Lung (tissue), 12 donors: ENCODE results near the gene SLC45A3. TPM values are rescaled to one million over a fixed set of nuclear protein-coding genes. Genes with fewer than 3 reads are reported as not detected.

ENCODE experiments used
- ATAC-seq: fragments of 200-7000 bp; cut with Tn5 transposase; one replicate; pipeline ENCODE4 v1.9.1; 2020; ENCODE audit warnings: moderate number of reproducible peaks; ENCODE audit not compliant: insufficient read depth, low FRiP score
- DNase-seq, 3 donors: peaks; one replicate each; pipeline ENCODE4 v3.0.0-alpha.2; 2013 to 2017
- H3K27ac ChIP-seq, 2 donors: one replicate each; pipeline ENCODE4 v1.5.1; 2013; ENCODE audit warnings: mild to moderate bottlenecking in 2 of 2, moderate library complexity in 2 of 2, control low read depth in 1 of 2, inconsistent platforms in 1 of 2, low read depth in 1 of 2, low read length in 1 of 2
- H3K27me3 ChIP-seq, 3 donors: one replicate each; pipeline ENCODE4 v1.5.1; 2013; ENCODE audit warnings: low read length in 2 of 3; ENCODE audit not compliant: control insufficient read depth in 3 of 3, insufficient read depth in 3 of 3
- H3K36me3 ChIP-seq, 4 donors: one replicate each; pipeline ENCODE4 v1.5.1; 2013; ENCODE audit warnings: low read length in 4 of 4, mild to moderate bottlenecking in 1 of 4, moderate library complexity in 1 of 4; ENCODE audit not compliant: control insufficient read depth in 4 of 4, insufficient read depth in 4 of 4
- H3K4me1 ChIP-seq, 5 donors: one replicate each; pipeline ENCODE4 v1.5.1; 2013; ENCODE audit warnings: low read length in 5 of 5, mild to moderate bottlenecking in 2 of 5, moderate library complexity in 1 of 5; ENCODE audit not compliant: control insufficient read depth in 5 of 5, insufficient read depth in 5 of 5
- H3K4me3 ChIP-seq: one replicate; pipeline ENCODE4 v1.5.1; 2013; ENCODE audit warnings: mild to moderate bottlenecking, control low read depth, moderate library complexity
- H3K9ac ChIP-seq, 2 donors: one replicate each; pipeline ENCODE4 v1.5.1; 2013; ENCODE audit warnings: low read length in 2 of 2, control low read depth in 1 of 2; ENCODE audit not compliant: insufficient read depth in 1 of 2
- H3K9me3 ChIP-seq, 4 donors: one replicate each; pipeline ENCODE4 v1.5.1; 2013; ENCODE audit warnings: low read length in 3 of 4, mild to moderate bottlenecking in 1 of 4, moderate library complexity in 1 of 4; ENCODE audit not compliant: control insufficient read depth in 4 of 4, insufficient read depth in 3 of 4
- CTCF ChIP-seq: IDR thresholded peaks from 2 replicates; pipeline ENCODE4 v1.5.1; 2012; ENCODE audit warnings: mild to moderate bottlenecking; ENCODE audit errors: control extremely low read depth, extremely low read depth
- WGBS, 2 donors: extraction: QIAGEN DNeasy Blood & Tissue Kit; methylation state at CpG; one replicate each; pipeline ENCODE4 v1.1.7; 2013; 5-methylcytosine and 5-hydroxymethylcytosine counted together
- polyA plus RNA-seq, 2 donors: library from polyadenylated mRNA; stranded (reverse); fragments of 200-250 nt; gene quantifications; one replicate each; pipeline ENCODE4 v1.2.1, GENCODE V29; 2013
- total RNA-seq, 2 donors: library from RNA; depleted of rRNA in 1 of 2; stranded (reverse); fragments of >200 nt in 1 of 2; gene quantifications; one replicate each; pipeline ENCODE4 v1.2.1, GENCODE V29; 2014 to 2021
- donor health status: control.
- donor health status: control.
- donor health status: Bipolar disorder and iron deficiency.
- donor health status: healthy.
- donor health status: DM: yes; HTN: yes; CAD: no.

Gene SLC45A3
- total and polyA plus RNA-seq, 4 donors = 2.1 to 8.6 (median 3.9) TPM

GRCh38 chr1:205626216-205626615 is 54.1 kb downstream of the SLC45A3 start:
- H3K4me3 ChIP-seq = no peak overlapping the region
- no peak overlapping the region for H3K9ac ChIP-seq
- H3K9me3 ChIP-seq = no peaks in the 10 kb centered on the region
- 41 to 68% methylated on average over 3 of the region's 3 CpGs for WGBS, 2 donors
- DNase-seq (no peak), ATAC-seq (no peak)
- peaks cover 2 to 11% (median 8%) of the 10 kb centered on the region in 4 donors for H3K36me3 ChIP-seq
- no peak for TF ChIP-seq CTCF
- no peaks in the 10 kb centered on the region for H3K27me3 ChIP-seq
- peaks cover 0 to 14% (median 5%) of the 10 kb centered on the region in 5 donors for H3K4me1 ChIP-seq
- H3K27ac ChIP-seq = no peak overlapping the region

- WGBS, 2 donors = 84 to 87% methylated on average over 4 of the region's 4 CpGs
- H3K27ac ChIP-seq = no peak overlapping the region
- no peak for TF ChIP-seq CTCF
- ATAC-seq = no peak
- H3K36me3 ChIP-seq = peaks cover 12 to 23% (median 16%) of the 10 kb centered on the region in 4 donors
- no peaks in the 10 kb centered on the region for H3K27me3 ChIP-seq
- no peak for DNase-seq
- no peak overlapping the region for H3K9ac ChIP-seq
- no peaks in the 10 kb centered on the region for H3K9me3 ChIP-seq
- no peak overlapping the region for H3K4me3 ChIP-seq
- H3K4me1 ChIP-seq = peaks cover 0 to 5% (median 0%) of the 10 kb centered on the region in 5 donors
Measured at GRCh38 chr1:205623646-205624045, 56.7 kb downstream of the SLC45A3 start.

- H3K9ac ChIP-seq = no peak overlapping the region
- no peak overlapping the region for H3K27ac ChIP-seq
- H3K36me3 ChIP-seq = peaks cover 19 to 36% (median 29%) of the 10 kb centered on the region in 4 donors
- no peaks in the 10 kb centered on the region for H3K9me3 ChIP-seq
- WGBS, 2 donors = 93 to 98% methylated on average over 6 of the region's 6 CpGs
- peaks cover 0 to 5% (median 0%) of the 10 kb centered on the region in 5 donors for H3K4me1 ChIP-seq
- no peak overlapping the region for H3K4me3 ChIP-seq
- H3K27me3 ChIP-seq = no peaks in the 10 kb centered on the region
- ATAC-seq (no peak), DNase-seq (no peak)
- TF ChIP-seq CTCF = no peak
Measured at GRCh38 chr1:205620269-205620668, 60.0 kb downstream of the SLC45A3 start.

- 69 to 84% methylated on average over 3 of the region's 3 CpGs for WGBS, 2 donors
- Histone ChIP-seq H3K4me3 (no peak overlapping the region), H3K27me3 (no peaks in the 10 kb centered on the region), H3K4me1 (peaks cover 0 to 1% (median 0%) of the 10 kb centered on the region in 5 donors), H3K9ac (no peak overlapping the region), H3K27ac (no peak overlapping the region), H3K9me3 (no peaks in the 10 kb centered on the region), H3K36me3 (peaks cover 19 to 39% (median 29%) of the 10 kb centered on the region in 4 donors)
- no peak for ATAC-seq
- DNase-seq = no peak
- TF ChIP-seq CTCF = no peak
Measured at GRCh38 chr1:205619376-205619775, 60.9 kb downstream of the SLC45A3 start.
